Measurements from ENCODE around the gene MRPS25.

GRCh38 chr3:15014606-15015328 is 50.3 kb downstream of the MRPS25 start:
- no peak for TF ChIP-seq POLR2A (IDR thresholded peaks at IDR 0.05)
- TF ChIP-seq CTCF (IDR thresholded peaks at IDR 0.05) = no peak
- TF ChIP-seq POLR2AphosphoS5 (IDR thresholded peaks at IDR 0.05) = no peak
